Testis (tissue), 2 donors: ENCODE results near the gene ATF7.

Source experiments
- CTCF ChIP-seq, 3 experiments: fragments of 450-650 bp in 2 of 3; fragments of 200-600 bp in 1 of 3; sonication (generic) in 1 of 3; IDR thresholded peaks; one replicate each; pipeline ENCODE4 v1.5.1; 2016 to 2019; ENCODE audit warnings: antibody characterized with exemption in 3 of 3, mild to moderate bottlenecking in 2 of 3, moderate library complexity in 1 of 3
- POLR2A ChIP-seq: fragments of 450-650 bp; IDR thresholded peaks from one replicate; pipeline ENCODE4 v1.6.1; 2017; ENCODE audit warnings: antibody characterized with exemption, mild to moderate bottlenecking, moderate library complexity

- TF ChIP-seq CTCF (IDR thresholded peaks at IDR 0.05) = no peak
- no peak for TF ChIP-seq POLR2A
Observed at GRCh38 chr12:53670308-53670707, 44.1 kb upstream of the ATF7 start.
